Astrocyte (in vitro differentiated cells and primary cell): ENCODE measurements around the gene GPRC5A. TPM values are rescaled to one million over a fixed set of nuclear protein-coding genes. Genes with fewer than 3 reads are reported as not detected.

Source experiments
- DNase-seq: peaks from one replicate; pipeline ENCODE4 v3.0.0-alpha.2; 2010; ENCODE audit warnings: low read depth
- FAIRE-seq: peaks from 2 replicates; lab custom pipeline; 2011; peaks lifted over from hg19 to GRCh38; lab: Jason Lieb, UNC
- H2AFZ ChIP-seq: 2 replicates; pipeline ENCODE4 v1.6.0; 2012; ENCODE audit warnings: low read depth, low read length, inconsistent platforms
- H3K27ac ChIP-seq: 2 replicates; pipeline ENCODE4 v1.5.1; 2011; ENCODE audit warnings: low read depth, low read length, inconsistent platforms
- H3K27me3 ChIP-seq: 2 replicates; pipeline ENCODE4 v1.6.0; 2011; ENCODE audit warnings: low read length, inconsistent platforms; ENCODE audit not compliant: insufficient read depth
- H3K36me3 ChIP-seq: 2 replicates; pipeline ENCODE4 v1.5.1; 2011; ENCODE audit warnings: low read length, inconsistent platforms; ENCODE audit not compliant: insufficient read depth
- H3K4me1 ChIP-seq: 2 replicates; pipeline ENCODE4 v1.5.1; 2011; ENCODE audit warnings: low read length, inconsistent platforms; ENCODE audit not compliant: insufficient read depth
- H3K4me2 ChIP-seq: 2 replicates; pipeline ENCODE4 v1.6.0; 2012; ENCODE audit warnings: low read length, inconsistent platforms
- H3K4me3 ChIP-seq: 2 replicates; pipeline ENCODE4 v1.5.1; 2011; ENCODE audit warnings: low read depth, mild to moderate bottlenecking, low read length, inconsistent platforms; ENCODE audit not compliant: insufficient read depth
- H3K79me2 ChIP-seq: 2 replicates; pipeline ENCODE4 v1.6.0; 2012; ENCODE audit warnings: mild to moderate bottlenecking, low read length, inconsistent platforms; ENCODE audit not compliant: insufficient read depth
- H3K9ac ChIP-seq: 2 replicates; pipeline ENCODE4 v1.6.0; 2012; ENCODE audit warnings: mild to moderate bottlenecking, low read length, inconsistent platforms
- H3K9me3 ChIP-seq: 2 replicates; pipeline ENCODE4 v1.5.1; 2012; ENCODE audit warnings: low read depth, mild to moderate bottlenecking, low read length, inconsistent platforms; ENCODE audit not compliant: insufficient read depth
- H4K20me1 ChIP-seq: 2 replicates; pipeline ENCODE4 v1.6.0; 2012; ENCODE audit warnings: low read length, inconsistent platforms; ENCODE audit not compliant: insufficient read depth
- H3K27ac Mint-ChIP-seq: one replicate; pipeline ENCODE4 v1.8.0; 2021; ENCODE audit warnings: mild to moderate bottlenecking, mixed read lengths; ENCODE audit not compliant: unreplicated experiment
- H3K27me3 Mint-ChIP-seq: one replicate; pipeline ENCODE4 v1.8.0; 2021; ENCODE audit warnings: low read depth, mixed read lengths; ENCODE audit not compliant: unreplicated experiment
- H3K36me3 Mint-ChIP-seq: one replicate; pipeline ENCODE4 v1.8.0; 2021; ENCODE audit warnings: low read depth, mixed read lengths; ENCODE audit not compliant: unreplicated experiment
- H3K4me1 Mint-ChIP-seq: one replicate; pipeline ENCODE4 v1.8.0; 2021; ENCODE audit warnings: low read depth, mixed read lengths; ENCODE audit not compliant: unreplicated experiment
- H3K4me3 Mint-ChIP-seq: one replicate; pipeline ENCODE4 v1.8.0; 2021; ENCODE audit warnings: mild to moderate bottlenecking, moderate library complexity, mixed read lengths; ENCODE audit not compliant: unreplicated experiment
- H3K9me3 Mint-ChIP-seq: one replicate; pipeline ENCODE4 v1.8.0; 2021; ENCODE audit warnings: mild to moderate bottlenecking, mixed read lengths; ENCODE audit not compliant: unreplicated experiment
- CTCF ChIP-seq: IDR thresholded peaks from 2 replicates; pipeline ENCODE4 v1.5.1; 2011; ENCODE audit warnings: low read depth, mild to moderate bottlenecking, inconsistent platforms, low read length, moderate library complexity; ENCODE audit not compliant: insufficient read depth
- EZH2 ChIP-seq: IDR thresholded peaks from 2 replicates; pipeline ENCODE4 v1.6.1; 2012; ENCODE audit warnings: mild to moderate bottlenecking, low read length, inconsistent platforms; ENCODE audit not compliant: insufficient read depth
- total RNA-seq: library from RNA; stranded (reverse); gene quantifications from 2 replicates; pipeline ENCODE4 v1.2.1, GENCODE V29; 2021

The GPRC5A gene
- total RNA-seq, 1 donor from 2014 or later, result 12.5 TPM

DNA sequence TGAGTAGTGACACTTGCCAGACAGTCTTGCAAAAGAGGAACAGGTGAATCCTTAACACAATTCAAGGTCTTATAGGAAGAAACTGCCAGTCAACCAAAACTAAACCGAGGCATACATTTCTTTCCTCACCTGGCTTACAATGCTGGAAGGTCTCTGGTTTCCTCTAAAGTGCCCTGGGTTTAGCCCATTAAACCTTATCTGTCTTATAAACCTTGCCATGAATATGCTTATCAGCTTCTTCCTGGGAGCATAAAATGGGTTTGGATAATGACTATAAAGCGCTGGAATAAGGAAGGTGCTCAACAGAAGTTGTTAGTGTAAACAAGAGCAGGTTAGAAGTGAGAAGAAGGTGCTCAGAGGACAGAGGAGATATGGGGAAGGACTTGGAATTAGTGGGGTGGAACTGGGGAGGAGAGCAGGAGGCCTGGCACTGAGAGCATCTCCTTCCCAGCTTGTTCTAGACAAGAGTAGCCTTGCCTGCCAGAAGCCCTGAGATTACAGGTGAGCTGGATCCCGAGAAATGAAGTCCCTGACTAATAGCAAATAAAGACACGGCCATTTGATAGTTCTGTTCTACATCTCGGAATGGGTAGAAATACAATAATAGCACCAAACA, 14.1 kb upstream of the GPRC5A start:
- no peak overlapping the region for H3K9ac ChIP-seq
- H4K20me1 ChIP-seq, result no peaks in the 10 kb centered on the region
- H3K4me1 ChIP-seq, result peaks cover 32% of the 10 kb centered on the region
- H3K4me1 Mint-ChIP-seq, result peaks cover 26% of the 10 kb centered on the region
- FAIRE-seq (no peak), DNase-seq (no peak)
- H3K27ac ChIP-seq, result no peak overlapping the region
- H3K4me3 ChIP-seq, result no peak overlapping the region
- H3K27ac Mint-ChIP-seq, result no peak overlapping the region
- H3K27me3 Mint-ChIP-seq, result no peaks in the 10 kb centered on the region
- peaks cover 6% of the 10 kb centered on the region for H3K36me3 Mint-ChIP-seq
- TF ChIP-seq EZH2 (no peak), CTCF (no peak)
- H3K27me3 ChIP-seq, result no peaks in the 10 kb centered on the region
- H3K36me3 ChIP-seq, result no peaks in the 10 kb centered on the region
- no peak overlapping the region for H3K4me3 Mint-ChIP-seq
- no peak overlapping the region for H2AFZ ChIP-seq
- peaks cover 6% of the 10 kb centered on the region for H3K9me3 Mint-ChIP-seq
- H3K4me2 ChIP-seq, result no peak overlapping the region
- H3K9me3 ChIP-seq, result no peaks in the 10 kb centered on the region
- no peaks in the 10 kb centered on the region for H3K79me2 ChIP-seq

- peaks cover 6% of the 10 kb centered on the region for H3K9me3 Mint-ChIP-seq
- no peaks in the 10 kb centered on the region for H4K20me1 ChIP-seq
- H3K4me3 Mint-ChIP-seq, result no peak overlapping the region
- H3K27me3 ChIP-seq, result no peaks in the 10 kb centered on the region
- DNase-seq, result no peak
- H2AFZ ChIP-seq, result no peak overlapping the region
- H3K27ac ChIP-seq, result no peak overlapping the region
- H3K9me3 ChIP-seq, result no peaks in the 10 kb centered on the region
- H3K9ac ChIP-seq, result no peak overlapping the region
- H3K4me2 ChIP-seq, result no peak overlapping the region
- H3K36me3 Mint-ChIP-seq, result peaks cover 6% of the 10 kb centered on the region
- no peaks in the 10 kb centered on the region for H3K27me3 Mint-ChIP-seq
- TF ChIP-seq CTCF, result no peak
- TF ChIP-seq EZH2, result no peak
- FAIRE-seq, result no peak
- H3K4me1 Mint-ChIP-seq, result peaks cover 21% of the 10 kb centered on the region
- H3K27ac Mint-ChIP-seq, result no peak overlapping the region
- H3K4me1 ChIP-seq, result peaks cover 25% of the 10 kb centered on the region
- H3K4me3 ChIP-seq, result no peak overlapping the region
- no peaks in the 10 kb centered on the region for H3K36me3 ChIP-seq
- no peaks in the 10 kb centered on the region for H3K79me2 ChIP-seq
Observed at GRCh38 chr12:12877781-12878455, 13.4 kb upstream of the GPRC5A start.

GRCh38 chr12:12880537-12880936, 10.8 kb upstream of the GPRC5A start:
- no peaks in the 10 kb centered on the region for H3K27me3 Mint-ChIP-seq
- Histone ChIP-seq H3K27ac (no peak overlapping the region), H4K20me1 (no peaks in the 10 kb centered on the region), H3K36me3 (no peaks in the 10 kb centered on the region), H2AFZ (no peak overlapping the region), H3K27me3 (no peaks in the 10 kb centered on the region), H3K4me3 (no peak overlapping the region), H3K4me2 (no peak overlapping the region), H3K79me2 (no peaks in the 10 kb centered on the region), H3K4me1 (peaks cover 15% of the 10 kb centered on the region), H3K9me3 (no peaks in the 10 kb centered on the region), H3K9ac (no peak overlapping the region)
- no peak for FAIRE-seq
- peaks cover 18% of the 10 kb centered on the region for H3K4me1 Mint-ChIP-seq
- H3K36me3 Mint-ChIP-seq, result peaks cover 3% of the 10 kb centered on the region
- H3K4me3 Mint-ChIP-seq, result no peak overlapping the region
- H3K27ac Mint-ChIP-seq, result no peak overlapping the region
- peaks cover 6% of the 10 kb centered on the region for H3K9me3 Mint-ChIP-seq
- no peak for DNase-seq
- no peak for TF ChIP-seq EZH2
- TF ChIP-seq CTCF, result no peak
